KMS-11 (cell line): ENCODE results near the gene ATP5ME.

Source experiments
- H2AFZ ChIP-seq: fragments of 200-600 bp; sonication (generic); 2 replicates; pipeline ENCODE4 v1.6.1; 2016; ENCODE audit warnings: antibody characterized with exemption, mixed run types, low read depth
- H3K27ac ChIP-seq: fragments of 200-600 bp; sonication (generic); 2 replicates; pipeline ENCODE4 v1.6.1; 2016; ENCODE audit warnings: mild to moderate bottlenecking, mixed run types
- H3K27me3 ChIP-seq: fragments of 200-600 bp; sonication (generic); 2 replicates; pipeline ENCODE4 v1.6.1; 2017; ENCODE audit warnings: mild to moderate bottlenecking, low read depth, mixed run types, moderate library complexity; ENCODE audit not compliant: insufficient read depth
- H3K36me3 ChIP-seq: fragments of 200-600 bp; sonication (generic); 2 replicates; pipeline ENCODE4 v1.6.1; 2017; ENCODE audit warnings: mild to moderate bottlenecking, mixed run types; ENCODE audit not compliant: insufficient read depth
- H3K4me1 ChIP-seq: fragments of 200-600 bp; sonication (generic); 2 replicates; pipeline ENCODE4 v1.6.1; 2016; ENCODE audit warnings: mild to moderate bottlenecking, low read depth, mixed run types; ENCODE audit not compliant: poor library complexity, severe bottlenecking
- H3K4me2 ChIP-seq: fragments of 200-600 bp; sonication (generic); 2 replicates; pipeline ENCODE4 v1.7.0; 2016; ENCODE audit warnings: mild to moderate bottlenecking, mixed run types
- H3K4me3 ChIP-seq: fragments of 200-600 bp; sonication (generic); IDR thresholded peaks from 2 replicates; pipeline ENCODE4 v1.6.1; 2017; ENCODE audit warnings: low read depth, low read length, mixed read lengths; ENCODE audit not compliant: insufficient read depth
- H3K79me2 ChIP-seq: fragments of 200-600 bp; sonication (generic); 2 replicates; pipeline ENCODE4 v1.6.1; 2016; ENCODE audit warnings: low read depth, mixed run types; ENCODE audit not compliant: insufficient read depth
- H3K9ac ChIP-seq: fragments of 200-600 bp; sonication (generic); 2 replicates; pipeline ENCODE4 v1.6.1; 2016; ENCODE audit warnings: mild to moderate bottlenecking, mixed run types
- H4K20me1 ChIP-seq: fragments of 200-600 bp; sonication (generic); 2 replicates; pipeline ENCODE4 v1.6.1; 2016; ENCODE audit warnings: mild to moderate bottlenecking, mixed run types; ENCODE audit not compliant: insufficient read depth
- CTCF ChIP-seq: fragments of 200-600 bp; sonication (generic); conservative IDR thresholded peaks from 2 replicates; pipeline ENCODE4 v1.6.1; 2017; ENCODE audit warnings: low read depth, mild to moderate bottlenecking, antibody characterized with exemption, low read length, moderate library complexity, mixed read lengths

Gene ATP5ME

GRCh38 chr4:692771-693554, 18.9 kb upstream of the ATP5ME start:
- no peaks in the 10 kb centered on the region for H4K20me1 ChIP-seq
- H3K4me1 ChIP-seq, result no peaks in the 10 kb centered on the region
- H2AFZ ChIP-seq, result no peak overlapping the region
- H3K36me3 ChIP-seq, result no peaks in the 10 kb centered on the region
- no peaks in the 10 kb centered on the region for H3K79me2 ChIP-seq
- no peak for TF ChIP-seq CTCF
- no peak overlapping the region for H3K9ac ChIP-seq
- H3K27me3 ChIP-seq, result no peaks in the 10 kb centered on the region
- H3K27ac ChIP-seq, result no peak overlapping the region
- no peak overlapping the region for H3K4me3 ChIP-seq
- no peak overlapping the region for H3K4me2 ChIP-seq

GRCh38 chr4:689723-690122, 15.6 kb upstream of the ATP5ME start:
- Histone ChIP-seq H2AFZ (no peak overlapping the region), H4K20me1 (no peaks in the 10 kb centered on the region), H3K4me2 (no peak overlapping the region), H3K4me3 (no peak overlapping the region), H3K9ac (no peak overlapping the region), H3K79me2 (no peaks in the 10 kb centered on the region), H3K27ac (no peak overlapping the region), H3K27me3 (no peaks in the 10 kb centered on the region), H3K4me1 (no peaks in the 10 kb centered on the region), H3K36me3 (no peaks in the 10 kb centered on the region)
- no peak for TF ChIP-seq CTCF

- no peak within 1 kb of the TSS for H3K9ac ChIP-seq
- H4K20me1 ChIP-seq, result no peaks in the 10 kb centered on the region
- no peaks in the 10 kb centered on the region for H3K27me3 ChIP-seq
- no peak within 1 kb of the TSS for H3K4me2 ChIP-seq
- no peak within 1 kb of the TSS for H3K4me3 ChIP-seq
- H3K4me1 ChIP-seq, result no peaks in the 10 kb centered on the region
- no peak within 1 kb of the TSS for H3K27ac ChIP-seq
- H2AFZ ChIP-seq, result no peak within 1 kb of the TSS
- no peak for TF ChIP-seq CTCF
- H3K79me2 ChIP-seq, result no peaks in the 10 kb centered on the region
- no peaks in the 10 kb centered on the region for H3K36me3 ChIP-seq
Measured at GRCh38 chr4:688854-689681, 15.0 kb upstream of the ATP5ME start, which contains the start of gene SLC49A3. SLC49A3 (minus strand) TSS chr4:689151; CDS start chr4:689127, 24 bp downstream.

GRCh38 chr4:687971-688853, 14.1 kb upstream of the ATP5ME start:
- no peak overlapping the region for H2AFZ ChIP-seq
- no peak overlapping the region for H3K4me2 ChIP-seq
- H3K36me3 ChIP-seq, result no peaks in the 10 kb centered on the region
- no peaks in the 10 kb centered on the region for H3K27me3 ChIP-seq
- H4K20me1 ChIP-seq, result no peaks in the 10 kb centered on the region
- H3K9ac ChIP-seq, result no peak overlapping the region
- H3K4me3 ChIP-seq, result no peak overlapping the region
- H3K4me1 ChIP-seq, result no peaks in the 10 kb centered on the region
- no peaks in the 10 kb centered on the region for H3K79me2 ChIP-seq
- TF ChIP-seq CTCF, result no peak
- H3K27ac ChIP-seq, result no peak overlapping the region
